Cardiac muscle cell (in vitro differentiated cells and primary cell): Measurements from ENCODE around the gene CASP8. TPM values are rescaled to one million over a fixed set of nuclear protein-coding genes. Genes with fewer than 3 reads are reported as not detected.

ENCODE experiments used
- DNase-seq, 2 donors: peaks; one replicate each; pipeline versions ENCODE4 v3.0.0 to v3.0.0-alpha.2; 2010 to 2017; ENCODE audit warnings: low read depth in 1 of 2, low spot score in 1 of 2
- H3K27ac ChIP-seq: fragments of 200-600 bp; sonication (generic); 2 replicates; pipeline ENCODE4 v1.5.1; 2016
- H3K27me3 ChIP-seq: fragments of 200-600 bp; sonication (generic); 2 replicates; pipeline ENCODE4 v1.6.0; 2016; ENCODE audit warnings: control low read depth
- H3K36me3 ChIP-seq: fragments of 200-600 bp; sonication (generic); 2 replicates; pipeline ENCODE4 v1.5.1; 2016; ENCODE audit warnings: control low read depth
- H3K4me1 ChIP-seq: fragments of 200-600 bp; sonication (generic); 2 replicates; pipeline ENCODE4 v1.8.1; 2017; ENCODE audit warnings: low read depth, mild to moderate bottlenecking, mixed run types
- H3K4me3 ChIP-seq: fragments of 200-600 bp; sonication (generic); 2 replicates; pipeline ENCODE4 v1.5.1; 2016; ENCODE audit warnings: mild to moderate bottlenecking
- H3K9me3 ChIP-seq: fragments of 200-600 bp; sonication (generic); 2 replicates; pipeline ENCODE4 v1.5.1; 2017; ENCODE audit warnings: low read depth, mild to moderate bottlenecking, control low read depth
- CTCF ChIP-seq: IDR thresholded peaks from 2 replicates; pipeline ENCODE4 v1.5.1; 2012; ENCODE audit warnings: low read depth, mild to moderate bottlenecking, low read length
- polyA plus RNA-seq: library from polyadenylated mRNA; unstranded; fragments of >200 nt; fragmentation: Nextera tagmentation; extraction: Ambion mirVana; gene quantifications from 2 replicates; pipeline ENCODE4 v1.2.1, GENCODE V29; 2016
- total RNA-seq: library from RNA; depleted of rRNA; stranded (reverse); fragments of >200 nt; gene quantifications from 2 replicates; pipeline ENCODE4 v1.2.3, GENCODE V29; 2016

The CASP8 gene
- total and polyA plus RNA-seq, 2 experiments from 2014 or later: 0.13 to 0.18 TPM

- TF ChIP-seq CTCF: no peak
- Histone ChIP-seq H3K4me1 (no peaks in the 10 kb centered on the region), H3K27me3 (no peaks in the 10 kb centered on the region), H3K9me3 (no peaks in the 10 kb centered on the region), H3K36me3 (no peaks in the 10 kb centered on the region), H3K27ac (no peak overlapping the region), H3K4me3 (no peak overlapping the region)
- DNase-seq: no peak
Measured at GRCh38 chr2:201275069-201275468, 14.7 kb downstream of the CASP8 start.

- no peak for TF ChIP-seq CTCF
- no peak for DNase-seq
- Histone ChIP-seq H3K36me3 (no peaks in the 10 kb centered on the region), H3K4me3 (no peak overlapping the region), H3K9me3 (no peaks in the 10 kb centered on the region), H3K27ac (no peak overlapping the region), H3K4me1 (no peaks in the 10 kb centered on the region), H3K27me3 (no peaks in the 10 kb centered on the region)
Measured at GRCh38 chr2:201275990-201276389, 15.7 kb downstream of the CASP8 start.

- Histone ChIP-seq H3K27ac (no peak overlapping the region), H3K27me3 (no peaks in the 10 kb centered on the region), H3K36me3 (no peaks in the 10 kb centered on the region), H3K4me1 (no peaks in the 10 kb centered on the region), H3K9me3 (no peaks in the 10 kb centered on the region), H3K4me3 (no peak overlapping the region)
- TF ChIP-seq CTCF: no peak
- no peak for DNase-seq
Measured at GRCh38 chr2:201276511-201276910, 16.2 kb downstream of the CASP8 start.

- H3K27me3 ChIP-seq: no peaks in the 10 kb centered on the region
- H3K9me3 ChIP-seq: no peaks in the 10 kb centered on the region
- H3K36me3 ChIP-seq: no peaks in the 10 kb centered on the region
- no peak for TF ChIP-seq CTCF
- no peak overlapping the region for H3K4me3 ChIP-seq
- no peak overlapping the region for H3K27ac ChIP-seq
- no peak for DNase-seq
- H3K4me1 ChIP-seq: no peaks in the 10 kb centered on the region
Measured at GRCh38 chr2:201279079-201279478, 18.7 kb downstream of the CASP8 start.

- H3K9me3 ChIP-seq: no peaks in the 10 kb centered on the region
- H3K27ac ChIP-seq: no peak overlapping the region
- DNase-seq: no peak
- no peaks in the 10 kb centered on the region for H3K36me3 ChIP-seq
- TF ChIP-seq CTCF: no peak
- no peak overlapping the region for H3K4me3 ChIP-seq
- no peaks in the 10 kb centered on the region for H3K4me1 ChIP-seq
- H3K27me3 ChIP-seq: no peaks in the 10 kb centered on the region
Measured at GRCh38 chr2:201280191-201281040, 20.1 kb downstream of the CASP8 start.
